Measurements from ENCODE around the gene SASH3.

The SASH3 gene

GRCh38 chrX:129831091-129831885 is 51.5 kb downstream of the SASH3 start:
- FAIRE-seq (no peak), DNase-seq (ENCODE audit: insufficient read length, low spot score) (no peak)
- TF ChIP-seq CTCF (IDR thresholded peaks at IDR 0.05; ENCODE audit: insufficient read depth, missing control alignments) = no peak

GRCh38 chrX:129833153-129833990 is 53.6 kb downstream of the SASH3 start:
- no peak for DNase-seq (ENCODE audit: insufficient read length, low spot score)
- FAIRE-seq = peak; percentile 95
- no peak for TF ChIP-seq CTCF (IDR thresholded peaks at IDR 0.05; ENCODE audit: insufficient read depth, missing control alignments)

- TF ChIP-seq CTCF (IDR thresholded peaks at IDR 0.05; ENCODE audit: insufficient read depth, missing control alignments) = no peak
- DNase-seq (ENCODE audit: insufficient read length, low spot score) = no peak
- no peak for FAIRE-seq
Measured at GRCh38 chrX:129836827-129837226, 57.1 kb downstream of the SASH3 start.

GRCh38 chrX:129840344-129840743 is 60.6 kb downstream of the SASH3 start:
- no peak for FAIRE-seq
- DNase-seq (ENCODE audit: insufficient read length, low spot score) = no peak
- no peak for TF ChIP-seq CTCF (IDR thresholded peaks at IDR 0.05; ENCODE audit: insufficient read depth, missing control alignments)

GRCh38 chrX:129842510-129843208 is 62.9 kb downstream of the SASH3 start:
- FAIRE-seq (no peak), DNase-seq (ENCODE audit: insufficient read length, low spot score) (no peak)

GRCh38 chrX:129843209-129843458 is 63.4 kb downstream of the SASH3 start:
- DNase-seq (ENCODE audit: insufficient read length, low spot score) (no peak), FAIRE-seq (no peak)
- TF ChIP-seq CTCF (IDR thresholded peaks at IDR 0.05; ENCODE audit: insufficient read depth, missing control alignments) = no peak

More at GRCh38 chrX:129842510-129843208, 62.9 kb downstream of the SASH3 start:
- no peak for TF ChIP-seq CTCF (IDR thresholded peaks at IDR 0.05; ENCODE audit: insufficient read depth, missing control alignments)

Measured in D721Med (cell line).